ENCODE data around the gene TUBA4A.

The TUBA4A gene

GRCh38 chr2:219213486-219214071 lies 40.1 kb downstream of the TUBA4A start:
- no peak overlapping the region for H3K4me3 ChIP-seq (ENCODE audit: low read depth, low read length)
- TF ChIP-seq CTCF (IDR thresholded peaks at IDR 0.05; ENCODE audit: low read depth, low read length, missing control alignments), result no peak
- in situ Hi-C loops (cut with HindIII; ENCODE audit: low sequenced_read_pairs), result no loop called here
- no peak for DNase-seq (ENCODE audit: low read depth)

- H3K4me3 ChIP-seq (ENCODE audit: low read depth, low read length), result no peak overlapping the region
- in situ Hi-C loops (cut with HindIII; ENCODE audit: low sequenced_read_pairs), result no loop called here
- TF ChIP-seq CTCF (IDR thresholded peaks at IDR 0.05; ENCODE audit: low read depth, low read length, missing control alignments), result no peak
- DNase-seq (ENCODE audit: low read depth), result no peak
These were observed 40.7 kb downstream of the TUBA4A start for GRCh38 chr2:219213026-219213415.

GRCh38 chr2:219210886-219211362 lies 42.8 kb downstream of the TUBA4A start:
- in situ Hi-C loops (cut with HindIII; ENCODE audit: low sequenced_read_pairs), result no loop called here
- TF ChIP-seq CTCF (IDR thresholded peaks at IDR 0.05; ENCODE audit: low read depth, low read length, missing control alignments), result no peak
- DNase-seq (ENCODE audit: low read depth), result no peak
- H3K4me3 ChIP-seq (ENCODE audit: low read depth, low read length), result no peak overlapping the region

- TF ChIP-seq CTCF (IDR thresholded peaks at IDR 0.05; ENCODE audit: low read depth, low read length, missing control alignments), result no peak
- H3K4me3 ChIP-seq (ENCODE audit: low read depth, low read length), result no peak overlapping the region
- no peak for DNase-seq (ENCODE audit: low read depth)
- in situ Hi-C loops (cut with HindIII; ENCODE audit: low sequenced_read_pairs), result no loop called here
These were observed 43.4 kb downstream of the TUBA4A start for GRCh38 chr2:219210196-219210885.

- H3K4me3 ChIP-seq (ENCODE audit: low read depth, low read length), result no peak overlapping the region
- no peak for DNase-seq (ENCODE audit: low read depth)
- no peak for TF ChIP-seq CTCF (IDR thresholded peaks at IDR 0.05; ENCODE audit: low read depth, low read length, missing control alignments)
- in situ Hi-C loops (cut with HindIII; ENCODE audit: low sequenced_read_pairs), result no loop called here
These were observed 44.2 kb downstream of the TUBA4A start for GRCh38 chr2:219209236-219210195.

All from astrocyte of the cerebellum (primary cell).